NCI-H526 (cell line): ENCODE data around the gene RAMP1.
A peak's percentile ranks its signal among the peaks of the same experiment; 100 is the strongest.
"Not testable (repeated sequence)": the region's sequence is repeated elsewhere in the genome, so short reads cannot be mapped to it uniquely, and the experiment has no call there.

ENCODE experiments used
- DNase-seq, 2 experiments: peaks; one replicate each; lab custom pipeline; 2025; lab: John Stamatoyannopoulos, UW

The RAMP1 gene

GRCh38 chr2:237863689-237864443 lies 4.4 kb downstream of the RAMP1 start:
- DNase-seq: peak in 1 of 2 experiments; percentile 40

- no peak for DNase-seq
Observed at GRCh38 chr2:237864444-237864931, 5.1 kb downstream of the RAMP1 start.

- DNase-seq: peak; percentile 76 to 84
Observed at GRCh38 chr2:237864940-237865622, 5.7 kb downstream of the RAMP1 start.

- DNase-seq: peak; percentile 64 to 84
Observed at GRCh38 chr2:237865623-237866041, 6.2 kb downstream of the RAMP1 start.

- DNase-seq: no peak
Observed at GRCh38 chr2:237866101-237866621, 6.7 kb downstream of the RAMP1 start.

- DNase-seq: peak in 1 of 2 experiments; percentile 52
Observed at GRCh38 chr2:237867465-237867864, 8.0 kb downstream of the RAMP1 start.

GRCh38 chr2:237868074-237868473 lies 8.7 kb downstream of the RAMP1 start:
- not testable (repeated sequence) for DNase-seq

- DNase-seq: no peak
Observed at GRCh38 chr2:237868631-237869342, 9.4 kb downstream of the RAMP1 start.

- DNase-seq: no peak
Observed at GRCh38 chr2:237869343-237870102, 10.1 kb downstream of the RAMP1 start.

- no peak for DNase-seq
Observed at GRCh38 chr2:237870126-237870525, 10.7 kb downstream of the RAMP1 start.

- peak in 1 of 2 experiments; percentile 60 for DNase-seq
Observed at GRCh38 chr2:237870754-237871651, 11.6 kb downstream of the RAMP1 start.

GRCh38 chr2:237872178-237872887 lies 12.9 kb downstream of the RAMP1 start:
- DNase-seq: no peak

GRCh38 chr2:237873421-237873831 lies 14.0 kb downstream of the RAMP1 start:
- DNase-seq: no peak

- no peak for DNase-seq
Observed at GRCh38 chr2:237873897-237874551, 14.6 kb downstream of the RAMP1 start.

GRCh38 chr2:237874585-237875161 lies 15.2 kb downstream of the RAMP1 start:
- no peak for DNase-seq

GRCh38 chr2:237875256-237876060 lies 16.0 kb downstream of the RAMP1 start:
- DNase-seq: no peak

- no peak for DNase-seq
Observed at GRCh38 chr2:237876061-237876526, 16.7 kb downstream of the RAMP1 start.

GRCh38 chr2:237876532-237876931 lies 17.1 kb downstream of the RAMP1 start:
- no peak for DNase-seq
